H1 (cell line): ENCODE measurements around the gene SRRM2. TPM values are rescaled to one million over a fixed set of nuclear protein-coding genes. Genes with fewer than 3 reads are reported as not detected.

Source experiments
- CTCF ChIA-PET: fragments of 300-600 bp; sonication (Branson Sonifier 250); formaldehyde crosslinking; loops from one replicate; lab custom pipeline; 2021; ENCODE audit not compliant: partially characterized antibody; lab: Charles Lee
- POLR2A ChIA-PET: fragments of 300-600 bp; sonication (Branson Sonifier 250); formaldehyde crosslinking; loops from one replicate; lab custom pipeline; 2021; ENCODE audit warnings: inconsistent platforms; ENCODE audit not compliant: partially characterized antibody; lab: Charles Lee
- DNase-seq, 2 experiments: peaks; one replicate each; pipeline versions ENCODE4 v3.0.0 to v3.0.0-alpha.2; 2010 to 2022; ENCODE audit warnings: low spot score in 2 of 2, low read depth in 1 of 2, mixed read lengths in 1 of 2
- FAIRE-seq: peaks from 2 replicates; lab custom pipeline; 2011; peaks lifted over from hg19 to GRCh38; lab: Jason Lieb, UNC
- H2AFZ ChIP-seq: 2 replicates; pipeline ENCODE4 v1.8.1; 2012; ENCODE audit warnings: low read length, inconsistent platforms
- H2AK5ac ChIP-seq: 2 replicates; pipeline ENCODE4 v1.6.1; 2013; ENCODE audit warnings: low read depth, low read length
- H2BK120ac ChIP-seq: replicated peaks from 2 replicates; pipeline ENCODE3; 2013; ENCODE audit warnings: low read depth, low read length, inconsistent platforms
- H2BK12ac ChIP-seq: 2 replicates; pipeline ENCODE4 v1.6.1; 2013; ENCODE audit warnings: low read depth, low read length
- H2BK15ac ChIP-seq: 2 replicates; pipeline ENCODE4 v1.6.1; 2013; ENCODE audit warnings: low read length
- H2BK20ac ChIP-seq: 2 replicates; pipeline ENCODE4 v1.6.1; 2013; ENCODE audit warnings: low read length
- H2BK5ac ChIP-seq: 2 replicates; pipeline ENCODE4 v1.6.1; 2013; ENCODE audit warnings: low read depth, low read length
- H3K14ac ChIP-seq: 2 replicates; pipeline ENCODE4 v1.6.1; 2013; ENCODE audit warnings: inconsistent platforms; ENCODE audit not compliant: insufficient read length
- H3K18ac ChIP-seq: 2 replicates; pipeline ENCODE4 v1.6.1; 2013; ENCODE audit warnings: low read length; ENCODE audit errors: extremely low read depth
- H3K23ac ChIP-seq: 2 replicates; pipeline ENCODE4 v1.6.1; 2013; ENCODE audit warnings: inconsistent platforms; ENCODE audit not compliant: insufficient read length
- H3K23me2 ChIP-seq: 2 replicates; pipeline ENCODE4 v1.6.1; 2013; ENCODE audit warnings: low read depth, low read length
- H3K27ac ChIP-seq: 2 replicates; pipeline ENCODE4 v1.6.1; 2011; ENCODE audit warnings: low read depth, low read length, inconsistent platforms
- H3K27me3 ChIP-seq, 4 experiments: replicated peaks in 1 of 4; 1 replicate in 1 of 4; 2 replicates in 3 of 4; pipeline versions ENCODE4 v1.6.1 to v1.8.1; 2011 to 2013; ENCODE audit warnings: low read length in 3 of 4, mild to moderate bottlenecking in 3 of 4, inconsistent platforms in 2 of 4, mixed read lengths in 2 of 4, moderate library complexity in 1 of 4; ENCODE audit not compliant: control insufficient read depth in 3 of 4, insufficient read depth in 3 of 4; ENCODE audit errors: extremely low read depth in 1 of 4
- H3K36me3 ChIP-seq, 4 experiments: 2 replicates each; pipeline versions ENCODE4 v1.6.1 to v1.8.1; 2011 to 2013; ENCODE audit warnings: mild to moderate bottlenecking in 4 of 4, low read length in 3 of 4, moderate library complexity in 2 of 4, control low read depth in 1 of 4, inconsistent platforms in 1 of 4; ENCODE audit not compliant: insufficient read depth in 4 of 4, control insufficient read depth in 2 of 4
- H3K4ac ChIP-seq: replicated peaks from 2 replicates; pipeline ENCODE3; 2013; ENCODE audit warnings: low read length, low read depth, mixed read lengths, inconsistent platforms; ENCODE audit not compliant: insufficient read length
- H3K4me1 ChIP-seq, 4 experiments: replicated peaks in 1 of 4; 1 replicate in 1 of 4; 2 replicates in 3 of 4; pipeline versions ENCODE4 v1.6.1 to v1.8.1; 2011 to 2013; ENCODE audit warnings: low read length in 3 of 4, inconsistent platforms in 2 of 4, mixed read lengths in 1 of 4; ENCODE audit not compliant: insufficient read depth in 4 of 4, control insufficient read depth in 3 of 4
- H3K4me2 ChIP-seq, 2 experiments: 2 replicates each; pipeline versions ENCODE4 v1.6.1 to v1.8.1; 2011 to 2013; ENCODE audit warnings: low read depth in 2 of 2, low read length in 2 of 2, control low read depth in 1 of 2, inconsistent platforms in 1 of 2, mild to moderate bottlenecking in 1 of 2; ENCODE audit not compliant: insufficient read depth in 1 of 2
- H3K4me3 ChIP-seq, 4 experiments: fragments of 200-600, 300-600 bp in 1 of 4; sonication (generic), shearing (Covaris generic), sonication (Bioruptor Twin) in 1 of 4; 2 replicates each; pipeline versions ENCODE4 v1.5.1 to v1.8.1; 2011 to 2016; ENCODE audit warnings: low read length in 4 of 4, low read depth in 3 of 4, control low read depth in 2 of 4, inconsistent platforms in 2 of 4, mild to moderate bottlenecking in 2 of 4, mixed read lengths in 1 of 4, moderate library complexity in 1 of 4; ENCODE audit not compliant: insufficient read depth in 2 of 4; ENCODE audit errors: extremely low read depth in 1 of 4
- H3K56ac ChIP-seq: replicated peaks from 2 replicates; pipeline ENCODE3; 2013; ENCODE audit warnings: low read depth, mild to moderate bottlenecking, mixed read lengths, low read length, inconsistent platforms; ENCODE audit not compliant: insufficient read length
- H3K79me1 ChIP-seq: 2 replicates; pipeline ENCODE4 v1.6.1; 2013; ENCODE audit warnings: low read depth, low read length, control low read depth
- H3K79me2 ChIP-seq, 2 experiments: 2 replicates each; pipeline versions ENCODE4 v1.6.1 to v1.8.1; 2012 to 2013; ENCODE audit warnings: low read length in 2 of 2, mild to moderate bottlenecking in 2 of 2, inconsistent platforms in 1 of 2; ENCODE audit not compliant: insufficient read depth in 2 of 2, control insufficient read depth in 1 of 2
- H3K9ac ChIP-seq, 4 experiments: replicated peaks in 1 of 4; 1 replicate in 1 of 4; 2 replicates in 3 of 4; pipeline versions ENCODE4 v1.6.1 to v1.8.1; 2011 to 2013; ENCODE audit warnings: low read depth in 3 of 4, low read length in 3 of 4, control low read depth in 2 of 4, mild to moderate bottlenecking in 2 of 4, moderate library complexity in 2 of 4, inconsistent platforms in 1 of 4; ENCODE audit errors: extremely low read depth in 1 of 4
- H3K9me3 ChIP-seq, 2 experiments: 2 replicates each; pipeline versions ENCODE4 v1.6.1 to v1.8.1; 2012 to 2013; ENCODE audit warnings: mild to moderate bottlenecking in 2 of 2, moderate library complexity in 2 of 2, control low read depth in 1 of 2, inconsistent platforms in 1 of 2, low read depth in 1 of 2, low read length in 1 of 2, mixed read lengths in 1 of 2; ENCODE audit not compliant: insufficient read depth in 2 of 2
- H4K20me1 ChIP-seq, 2 experiments: replicated peaks in 1 of 2; 2 replicates each; pipeline versions ENCODE3 to v1.8.1; 2011 to 2013; ENCODE audit warnings: inconsistent platforms in 2 of 2, low read length in 2 of 2, mild to moderate bottlenecking in 1 of 2; ENCODE audit not compliant: insufficient read depth in 2 of 2, control insufficient read depth in 1 of 2
- H4K5ac ChIP-seq: 2 replicates; pipeline ENCODE4 v1.6.1; 2013; ENCODE audit warnings: low read length, low read depth, mixed read lengths, inconsistent platforms; ENCODE audit not compliant: insufficient read length
- H4K8ac ChIP-seq: 2 replicates; pipeline ENCODE4 v1.8.0; 2013; ENCODE audit warnings: mild to moderate bottlenecking, moderate library complexity, low read length, inconsistent platforms; ENCODE audit not compliant: insufficient read depth; ENCODE audit errors: extremely low read depth
- H4K91ac ChIP-seq: replicated peaks from 2 replicates; pipeline ENCODE3; 2013; ENCODE audit warnings: low read length, mixed read lengths, inconsistent platforms; ENCODE audit not compliant: insufficient read length
- EP300 ChIP-seq, 2 experiments: IDR thresholded peaks; 1 replicate in 1 of 2; 2 replicates in 1 of 2; pipeline ENCODE4 v1.6.1; 2011 to 2012; ENCODE audit warnings: low read depth in 2 of 2, low read length in 2 of 2, mild to moderate bottlenecking in 2 of 2, borderline replicate concordance in 1 of 2, inconsistent platforms in 1 of 2, moderate library complexity in 1 of 2
- GTF2F1 ChIP-seq: IDR thresholded peaks from 2 replicates; pipeline ENCODE4 v1.6.1; 2012; ENCODE audit warnings: low read depth, low read length, improper control_type of control experiment, borderline replicate concordance
- SIX5 ChIP-seq: IDR thresholded peaks from 2 replicates; pipeline ENCODE4 v1.6.1; 2011; ENCODE audit warnings: mild to moderate bottlenecking, low read depth, low read length
- SP4 ChIP-seq: IDR thresholded peaks from 2 replicates; pipeline ENCODE4 v1.6.1; 2012; ENCODE audit warnings: low read length, inconsistent platforms
- WGBS, 2 experiments: shearing (Covaris generic) in 1 of 2; methylation state at CpG; one replicate each; pipeline versions ENCODE4 v1.1.6 to v1.1.7; 2013 to 2015; ENCODE audit warnings: low lambda C conversion rate in 2 of 2, mixed read lengths in 2 of 2, inconsistent platforms in 1 of 2, low coverage in 1 of 2, missing lambda C conversion rate in 1 of 2; ENCODE audit not compliant: insufficient replicate concordance in 2 of 2, insufficient coverage in 1 of 2, insufficient read length in 1 of 2; ENCODE audit errors: extremely low coverage in 1 of 2, missing lambda C conversion rate in 1 of 2; 5-methylcytosine and 5-hydroxymethylcytosine counted together
- polyA plus RNA-seq, 7 experiments: library from polyadenylated mRNA; depleted of rRNA in 3 of 7; stranded (reverse) in 5 of 7; unstranded in 2 of 7; fragments of >200 nt in 5 of 7; fragments of 200-250 nt in 2 of 7; gene quantifications; 1 replicate in 5 of 7; 2 replicates in 1 of 7; 4 replicates in 1 of 7; pipeline versions ENCODE4 v1.2.1 to v1.2.3, GENCODE V29; 2011 to 2013; ENCODE audit warnings: missing spikeins in 2 of 7, mixed read lengths in 2 of 7
- total RNA-seq: library from RNA; stranded (reverse); fragmentation: NEBNext Ultra II Directional; extraction: Animal tissue kit (Norgen Biotek cat#: 25700); gene quantifications from 2 replicates; pipeline ENCODE4 v1.2.1, GENCODE V29; 2021

SRRM2 gene
- total and polyA plus RNA-seq, 2 of the 8 experiments (the other 6 are each of a cell fraction or from before 2014, with no cell fraction given) = 300 to 579 TPM

GRCh38 chr16:2783581-2784357 is 31.3 kb downstream of the SRRM2 start:
- Histone ChIP-seq H2BK12ac (no peak overlapping the region), H3K4me2 (no peak overlapping the region), H3K56ac (no peak overlapping the region), H3K23me2 (no peaks in the 10 kb centered on the region; the same call in 1 of the 2 replicates), H4K5ac (no peak overlapping the region), H2BK15ac (no peak overlapping the region), H4K91ac (no peak overlapping the region), H2AK5ac (no peak overlapping the region), H3K9me3 (no peaks in the 10 kb centered on the region), H4K20me1 (no peaks in the 10 kb centered on the region), H3K4ac (no peak overlapping the region), H4K8ac (no peak overlapping the region), H2AFZ (no peak overlapping the region), H2BK5ac (no peak overlapping the region), H3K23ac (no peak overlapping the region), H3K79me1 (no peaks in the 10 kb centered on the region; the same call in 1 of the 2 replicates), H3K4me1 (peaks cover 0 to 2% (median under 1%) of the 10 kb centered on the region in 4 experiments; a peak in 1 of 7 replicates), H3K27me3 (peaks cover 0 to 3% (median 0%) of the 10 kb centered on the region in 4 experiments; a peak in 2 of 7 replicates), H2BK120ac (no peak overlapping the region), H3K9ac (no peak overlapping the region), H3K36me3 (no peaks in the 10 kb centered on the region), H3K4me3 (no peak overlapping the region), H3K14ac (no peak overlapping the region), H2BK20ac (no peak overlapping the region), H3K27ac (no peak overlapping the region), H3K79me2 (no peaks in the 10 kb centered on the region), H3K18ac (no peak overlapping the region)
- FAIRE-seq (no peak), DNase-seq (no peak)
- POLR2A ChIA-PET = interaction anchor here (0.5 to 3.7 kb wide), 11 partner anchors 10 to 817 kb away, joined by 3 to 28 read pairs (median 3); partner anchors contain the start of genes RNF151 and SRRM2
- 85% methylated on average over 15 of the region's 15 CpGs; no CpG with 5 or more reads in 1 of the 2 experiments for WGBS, 2 experiments
- CTCF ChIA-PET = interaction anchor here (0.6 to 2.3 kb wide), 14 partner anchors 9 to 534 kb away, joined by 3 to 7 read pairs (median 3); no protein-coding TSS in a partner anchor
- TF ChIP-seq EP300 (IDR thresholded peaks at IDR 0.05; ENCODE audit: borderline replicate concordance in 1 of 2, low read depth in 2 of 2, low read length in 2 of 2) = no peak
- TF ChIP-seq SIX5 = no peak
- no peak for TF ChIP-seq GTF2F1
- no peak for TF ChIP-seq SP4
